ENCODE data around the gene CHD3. TPM values are rescaled to one million over a fixed set of nuclear protein-coding genes. Genes with fewer than 3 reads are reported as not detected.
A peak's percentile ranks its signal among the peaks of the same experiment; 100 is the strongest.

Gene CHD3
- total and polyA plus RNA-seq, 2 donors (not counting 3 experiments of a cell fraction or from before 2014, with no cell fraction given): 102 to 185 TPM

GRCh38 chr17:7884581-7885366 is 3.8 kb upstream of the CHD3 start:
- H3K27me3 ChIP-seq (ENCODE audit: control insufficient read depth in 2 of 2, insufficient read depth in 2 of 2, low read length in 2 of 2): no peaks in the 10 kb centered on the region
- intact Hi-C loops (cut with micrococcal nuclease) (loop anchor here (5.0 kb wide), 1 partner anchor 197 kb away; the partner anchor contains the start of genes TP53 and WRAP53), dilution Hi-C loops (cut with MboI; ENCODE audit: extremely low pct_ligation_motif_present, low sequenced_read_pairs) (no loop called here)
- DNase-seq (ENCODE audit: low read depth, low spot score) (no peak), FAIRE-seq (no peak)
- H3K4me2 ChIP-seq (ENCODE audit: insufficient read depth, low read length): no peak overlapping the region
- no peaks in the 10 kb centered on the region for H3K9me1 ChIP-seq (replicated peaks; ENCODE audit: control insufficient read depth, extremely low read depth, insufficient read depth, low read length)
- TF ChIP-seq GATA2 (IDR thresholded peaks at IDR 0.05; ENCODE audit: insufficient read depth, insufficient read length, low read depth, low read length): no peak
- peaks cover 29% of the 10 kb centered on the region for H3K79me2 ChIP-seq (ENCODE audit: control insufficient read depth, insufficient read depth, low read length)
- POLR2A ChIA-PET: no interaction called here
- BruUV-seq (replicated peaks): no TSS peak
- H4K20me1 ChIP-seq (replicated peaks; ENCODE audit: control insufficient read depth, extremely low read depth, insufficient read depth, low read length): no peaks in the 10 kb centered on the region
- peaks cover 8 to 11% of the 10 kb centered on the region in 2 experiments for H3K36me3 ChIP-seq (ENCODE audit: control insufficient read depth in 2 of 2, extremely low read depth in 1 of 2, insufficient read depth in 2 of 2, low read length in 2 of 2)
- H3K27ac ChIP-seq (ENCODE audit: insufficient read depth, low read depth, low read length): no peak overlapping the region
- CTCF ChIA-PET: interaction anchor here (1.0 kb wide), 1 partner anchor 13 kb away, joined by 3 read pairs; no protein-coding TSS in a partner anchor
- peak overlapping the region in 2 of 3 experiments; percentile 67 to 76 for H3K4me3 ChIP-seq (replicated peaks in 1 of 3; ENCODE audit: insufficient read depth in 1 of 3, low read depth in 1 of 3, low read length in 3 of 3)
- H2AFZ ChIP-seq (ENCODE audit: low read depth, low read length): no peak overlapping the region
- H3K4me1 ChIP-seq (ENCODE audit: control insufficient read depth, extremely low read depth, insufficient read depth, low read length): peaks cover 44% of the 10 kb centered on the region
- peak overlapping the region; percentile 86 for H3K9ac ChIP-seq (replicated peaks; ENCODE audit: extremely low read depth, insufficient read depth, low read length)
- H3K9me3 ChIP-seq (replicated peaks; ENCODE audit: control insufficient read depth, insufficient read depth, low read length): no peaks in the 10 kb centered on the region

GRCh38 chr17:7885367-7886226 is 3.0 kb upstream of the CHD3 start:
- intact Hi-C loops (cut with micrococcal nuclease) (loop anchor here (5.0 kb wide), 1 partner anchor 198 kb away; the partner anchor contains the start of genes TP53 and WRAP53), dilution Hi-C loops (cut with MboI; ENCODE audit: extremely low pct_ligation_motif_present, low sequenced_read_pairs) (no loop called here)
- H4K20me1 ChIP-seq (replicated peaks; ENCODE audit: control insufficient read depth, extremely low read depth, insufficient read depth, low read length): no peaks in the 10 kb centered on the region
- peaks cover 5 to 9% of the 10 kb centered on the region in 2 experiments for H3K36me3 ChIP-seq (ENCODE audit: control insufficient read depth in 2 of 2, extremely low read depth in 1 of 2, insufficient read depth in 2 of 2, low read length in 2 of 2)
- H3K27ac ChIP-seq (ENCODE audit: insufficient read depth, low read depth, low read length): peak overlapping the region; percentile 94
- no peaks in the 10 kb centered on the region for H3K27me3 ChIP-seq (ENCODE audit: control insufficient read depth in 2 of 2, insufficient read depth in 2 of 2, low read length in 2 of 2)
- no peaks in the 10 kb centered on the region for H3K9me1 ChIP-seq (replicated peaks; ENCODE audit: control insufficient read depth, extremely low read depth, insufficient read depth, low read length)
- H3K4me1 ChIP-seq (ENCODE audit: control insufficient read depth, extremely low read depth, insufficient read depth, low read length): peaks cover 45% of the 10 kb centered on the region
- ChIA-PET CTCF (no interaction called here), POLR2A (no interaction called here)
- DNase-seq (ENCODE audit: low read depth, low spot score): peak; percentile 50
- no peaks in the 10 kb centered on the region for H3K9me3 ChIP-seq (replicated peaks; ENCODE audit: control insufficient read depth, insufficient read depth, low read length)
- H3K79me2 ChIP-seq (ENCODE audit: control insufficient read depth, insufficient read depth, low read length): peaks cover 32% of the 10 kb centered on the region
- no TSS peak for BruUV-seq (replicated peaks)
- H2AFZ ChIP-seq (ENCODE audit: low read depth, low read length): peak overlapping the region; percentile 19
- H3K4me2 ChIP-seq (ENCODE audit: insufficient read depth, low read length): peak overlapping the region; percentile 95
- H3K4me3 ChIP-seq (replicated peaks in 1 of 3; ENCODE audit: insufficient read depth in 1 of 3, low read depth in 1 of 3, low read length in 3 of 3): peak overlapping the region; percentile 67 to 76 (median 74)
- TF ChIP-seq POLR2AphosphoS5 (IDR thresholded peaks at IDR 0.05; ENCODE audit: insufficient read depth, low read depth, low read length) (peak; percentile 48), CTCF (IDR thresholded peaks at IDR 0.05; ENCODE audit: extremely low read depth in 1 of 2, insufficient read depth in 1 of 2, low read depth in 1 of 2, low read length in 2 of 2) (no peak), MAX (IDR thresholded peaks at IDR 0.05; ENCODE audit: insufficient read depth, insufficient read length) (peak; percentile 55), POLR2A (IDR thresholded peaks at IDR 0.05; ENCODE audit: low read depth, low read length) (peak; percentile 12), MYC (IDR thresholded peaks at IDR 0.05; ENCODE audit: low read depth, low read length) (no peak)
- H3K9ac ChIP-seq (replicated peaks; ENCODE audit: extremely low read depth, insufficient read depth, low read length): peak overlapping the region; percentile 82
- no peak for FAIRE-seq
